ENCODE measurements around the gene SMIM15. TPM values are rescaled to one million over a fixed set of nuclear protein-coding genes. Genes with fewer than 3 reads are reported as not detected.
A peak's percentile ranks its signal among the peaks of the same experiment; 100 is the strongest.

The SMIM15 gene
- total RNA-seq, 1 experiment from 2014 or later, result 58.2 TPM

DNA sequence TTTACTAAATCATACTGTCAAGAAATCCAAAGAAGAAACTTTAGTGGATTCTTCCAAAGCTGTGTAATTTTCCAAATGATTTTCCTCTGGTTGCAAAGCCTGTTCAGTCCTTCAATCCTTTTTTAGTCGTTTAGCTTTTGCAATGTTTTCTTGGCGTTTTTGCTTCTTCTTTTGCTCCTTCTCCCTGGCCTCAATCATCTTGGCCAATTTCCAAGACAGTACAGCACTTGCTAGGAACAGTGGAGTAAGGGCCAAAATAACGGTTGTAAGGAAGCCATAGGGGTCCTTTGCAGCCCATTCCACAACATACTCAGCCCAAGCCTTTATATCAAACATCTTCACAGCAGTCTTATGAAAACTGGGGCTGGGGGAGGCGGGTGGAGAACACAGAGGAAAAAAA is 2.4 kb downstream of the SMIM15 start:
- no peaks in the 10 kb centered on the region for H3K9me3 ChIP-seq (ENCODE audit: insufficient read depth, low read depth)
- H3K4me2 ChIP-seq, result no peak overlapping the region
- H3F3A ChIP-seq (ENCODE audit: insufficient read depth, low read depth), result no peaks in the 10 kb centered on the region
- H3K79me2 ChIP-seq (ENCODE audit: low read depth), result peaks cover 56% of the 10 kb centered on the region
- CTCF ChIA-PET, result no interaction called here
- H3K36me3 ChIP-seq (ENCODE audit: low read depth), result peaks cover 26% of the 10 kb centered on the region
- DNase-seq, result no peak
- BruUV-seq (replicated peaks), result no TSS peak
- H3K9me2 ChIP-seq (ENCODE audit: insufficient read depth), result no peaks in the 10 kb centered on the region
- no peak overlapping the region for H3K27ac ChIP-seq
- no peaks in the 10 kb centered on the region for H3K27me3 ChIP-seq (ENCODE audit: insufficient read depth, low read depth)
- intact Hi-C loops (cut with micrococcal nuclease; ENCODE audit: unreplicated experiment), result loop anchor here (5.0 to 10.0 kb wide), 4 partner anchors 95 to 655 kb away; no protein-coding TSS in a partner anchor
- TF ChIP-seq, protein P1, sequence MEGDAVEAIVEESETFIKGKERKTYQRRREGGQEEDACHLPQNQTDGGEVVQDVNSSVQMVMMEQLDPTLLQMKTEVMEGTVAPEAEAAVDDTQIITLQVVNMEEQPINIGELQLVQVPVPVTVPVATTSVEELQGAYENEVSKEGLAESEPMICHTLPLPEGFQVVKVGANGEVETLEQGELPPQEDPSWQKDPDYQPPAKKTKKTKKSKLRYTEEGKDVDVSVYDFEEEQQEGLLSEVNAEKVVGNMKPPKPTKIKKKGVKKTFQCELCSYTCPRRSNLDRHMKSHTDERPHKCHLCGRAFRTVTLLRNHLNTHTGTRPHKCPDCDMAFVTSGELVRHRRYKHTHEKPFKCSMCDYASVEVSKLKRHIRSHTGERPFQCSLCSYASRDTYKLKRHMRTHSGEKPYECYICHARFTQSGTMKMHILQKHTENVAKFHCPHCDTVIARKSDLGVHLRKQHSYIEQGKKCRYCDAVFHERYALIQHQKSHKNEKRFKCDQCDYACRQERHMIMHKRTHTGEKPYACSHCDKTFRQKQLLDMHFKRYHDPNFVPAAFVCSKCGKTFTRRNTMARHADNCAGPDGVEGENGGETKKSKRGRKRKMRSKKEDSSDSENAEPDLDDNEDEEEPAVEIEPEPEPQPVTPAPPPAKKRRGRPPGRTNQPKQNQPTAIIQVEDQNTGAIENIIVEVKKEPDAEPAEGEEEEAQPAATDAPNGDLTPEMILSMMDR (conservative IDR thresholded peaks at IDR 0.05), result no peak
- TF ChIP-seq EZH2 (IDR thresholded peaks at IDR 0.05; ENCODE audit: low read depth), result no peak
- H4K20me1 ChIP-seq (ENCODE audit: insufficient read depth), result no peaks in the 10 kb centered on the region
- POLR2A ChIA-PET (ENCODE audit: unreplicated experiment), result no interaction called here
- no peak overlapping the region for H2AFZ ChIP-seq
- H3K4me3 ChIP-seq, result 0 out of 2 replicates have a peak overlapping the region, but pooled peaks have one; percentile 95
- peaks cover 30% of the 10 kb centered on the region for H3K4me1 ChIP-seq (replicated peaks; ENCODE audit: insufficient read depth)

DNA sequence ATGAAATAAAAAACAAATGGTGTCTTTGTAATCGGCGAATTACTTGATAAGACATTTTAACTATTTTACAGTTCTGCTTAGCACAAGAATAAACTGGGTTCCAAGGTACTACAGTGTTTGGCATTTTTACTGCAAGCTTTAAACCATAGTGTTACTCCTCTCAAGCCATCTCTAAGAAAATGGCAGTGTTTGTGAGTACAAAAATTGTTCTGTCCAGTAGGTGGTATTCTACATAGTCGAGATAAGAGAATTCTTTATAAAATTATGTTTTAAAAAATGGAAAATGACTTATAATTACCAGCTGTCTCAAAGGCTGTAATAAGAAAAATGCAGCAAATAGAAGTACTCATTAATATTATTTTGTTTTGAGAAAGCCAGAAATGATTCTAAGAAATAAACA is 3.2 kb downstream of the SMIM15 start:
- H3K4me3 ChIP-seq, result no peak overlapping the region
- POLR2A ChIA-PET (ENCODE audit: unreplicated experiment), result interaction anchor here (0.6 kb wide), 1 partner anchor 662 kb away, joined by 3 read pairs; no protein-coding TSS in a partner anchor
- intact Hi-C loops (cut with micrococcal nuclease; ENCODE audit: unreplicated experiment), result no loop called here

GRCh38 chr5:61151893-61152292 is 10.4 kb downstream of the SMIM15 start:
- POLR2A ChIA-PET (ENCODE audit: unreplicated experiment), result interaction anchor here (0.6 to 0.7 kb wide), 2 partner anchors 89 to 671 kb away, joined by 4 to 6 read pairs; no protein-coding TSS in a partner anchor
- Histone ChIP-seq H3K36me3 (ENCODE audit: low read depth) (0 out of 2 replicates have a peak, but pooled peaks cover 3% of the 10 kb centered on the region), H3K4me3 (no peak overlapping the region), H3K4me2 (no peak overlapping the region), H3K27ac (no peak overlapping the region), H3K9me2 (ENCODE audit: insufficient read depth) (no peaks in the 10 kb centered on the region), H3F3A (ENCODE audit: insufficient read depth, low read depth) (no peaks in the 10 kb centered on the region; the same call in 1 of the 2 replicates), H3K27me3 (ENCODE audit: insufficient read depth, low read depth) (no peaks in the 10 kb centered on the region), H3K9me3 (ENCODE audit: insufficient read depth, low read depth) (no peaks in the 10 kb centered on the region), H3K4me1 (replicated peaks; ENCODE audit: insufficient read depth) (no peaks in the 10 kb centered on the region), H2AFZ (no peak overlapping the region), H3K79me2 (ENCODE audit: low read depth) (no peaks in the 10 kb centered on the region), H4K20me1 (ENCODE audit: insufficient read depth) (no peaks in the 10 kb centered on the region; the same call in 1 of the 2 replicates)
- TF ChIP-seq, protein P1 (conservative IDR thresholded peaks at IDR 0.05), result no peak
- no peak for TF ChIP-seq EZH2 (IDR thresholded peaks at IDR 0.05; ENCODE audit: low read depth)
- CTCF ChIA-PET, result no interaction called here
- intact Hi-C loops (cut with micrococcal nuclease; ENCODE audit: unreplicated experiment), result no loop called here
- BruUV-seq (replicated peaks), result no TSS peak
- DNase-seq, result no peak

More for the DNA sequence above, 3.2 kb downstream of the SMIM15 start:
- CTCF ChIA-PET, result interaction anchor here (0.6 kb wide), 1 partner anchor 1561 kb away, joined by 4 read pairs; no protein-coding TSS in a partner anchor
- no peak overlapping the region for H2AFZ ChIP-seq
- H3K79me2 ChIP-seq (ENCODE audit: low read depth), result peaks cover 52% of the 10 kb centered on the region
- no peak overlapping the region; the same call in 1 of the 2 replicates for H3K27ac ChIP-seq
- H3K36me3 ChIP-seq (ENCODE audit: low read depth), result peaks cover 26% of the 10 kb centered on the region
- H3F3A ChIP-seq (ENCODE audit: insufficient read depth, low read depth), result no peaks in the 10 kb centered on the region
- H3K4me1 ChIP-seq (replicated peaks; ENCODE audit: insufficient read depth), result peaks cover 27% of the 10 kb centered on the region
- DNase-seq, result no peak
- no peaks in the 10 kb centered on the region for H3K9me3 ChIP-seq (ENCODE audit: insufficient read depth, low read depth)
- no TSS peak for BruUV-seq (replicated peaks)
- H3K9me2 ChIP-seq (ENCODE audit: insufficient read depth), result no peaks in the 10 kb centered on the region
- no peaks in the 10 kb centered on the region for H4K20me1 ChIP-seq (ENCODE audit: insufficient read depth)
- H3K4me2 ChIP-seq, result no peak overlapping the region
- TF ChIP-seq, protein P1 (conservative IDR thresholded peaks at IDR 0.05), result no peak; the same call in 1 of the 2 replicates
- TF ChIP-seq EZH2 (IDR thresholded peaks at IDR 0.05; ENCODE audit: low read depth), result no peak
- no peaks in the 10 kb centered on the region for H3K27me3 ChIP-seq (ENCODE audit: insufficient read depth, low read depth)
